Naive thymus-derived CD8-positive, alpha-beta T cell (primary cell): ENCODE results near the gene SMIM43. TPM values are rescaled to one million over a fixed set of nuclear protein-coding genes. Genes with fewer than 3 reads are reported as not detected.

Source experiments
- ATAC-seq, 2 donors: fragments of 150-1000 bp; cut with Tn5 transposase in 1 of 2; sonication (Bioruptor Pico), chemical (Tn5 transposase) in 1 of 2; 1 replicate in 1 of 2; 2 replicates in 1 of 2; pipeline ENCODE4 v1.10.0; 2021; ENCODE audit warnings: mild to moderate bottlenecking in 2 of 2, moderate library complexity in 2 of 2
- POLR2A ChIA-PET: fragments of 350-600 bp; sonication (Branson Sonifier 250); formaldehyde crosslinking; loops from one replicate; lab custom pipeline; 2021; ENCODE audit warnings: antibody characterized with exemption; lab: Charles Lee
- DNase-seq, 10 donors: peaks; one replicate each; pipeline versions ENCODE4 v3.0.0 to v3.0.0-alpha.2; 2020 to 2022
- H3K27ac Mint-ChIP-seq, 10 donors: one replicate each; pipeline ENCODE4 v1.8.0; 2020 to 2022; ENCODE audit warnings: mild to moderate bottlenecking in 10 of 10, mixed read lengths in 10 of 10, moderate library complexity in 4 of 10, inconsistent platforms in 1 of 10
- H3K27me3 Mint-ChIP-seq, 5 donors: one replicate each; pipeline ENCODE4 v1.8.0; 2021 to 2022; ENCODE audit warnings: mixed read lengths in 5 of 5
- H3K36me3 Mint-ChIP-seq, 3 donors: one replicate each; pipeline ENCODE4 v1.8.0; 2020 to 2022; ENCODE audit warnings: mixed read lengths in 3 of 3, mild to moderate bottlenecking in 2 of 3, inconsistent platforms in 1 of 3
- H3K4me1 Mint-ChIP-seq, 4 donors: one replicate each; pipeline ENCODE4 v1.8.0; 2021 to 2022; ENCODE audit warnings: mixed read lengths in 4 of 4
- H3K4me3 Mint-ChIP-seq, 10 donors: one replicate each; pipeline ENCODE4 v1.8.0; 2020 to 2022; ENCODE audit warnings: mild to moderate bottlenecking in 10 of 10, mixed read lengths in 10 of 10, moderate library complexity in 6 of 10, inconsistent platforms in 1 of 10
- H3K9me3 Mint-ChIP-seq, 9 donors: one replicate each; pipeline ENCODE4 v1.8.0; 2020 to 2022; ENCODE audit warnings: mixed read lengths in 9 of 9, mild to moderate bottlenecking in 3 of 9, inconsistent platforms in 1 of 9, moderate library complexity in 1 of 9
- polyA plus RNA-seq, 3 donors: library from polyadenylated mRNA; unstranded; fragments of 300-500 nt; fragmentation: Illumina TruSeq; gene quantifications; one replicate each; pipeline ENCODE4 v1.2.3, GENCODE V29; 2021
- total RNA-seq, 8 experiments: library from RNA in 2 of 8; stranded (reverse) in 2 of 8; gene quantifications; one replicate each; pipeline ENCODE4 v1.2.3 and lab custom pipeline; 2021 to 2026

Gene SMIM43
- total and polyA plus RNA-seq, 5 experiments from 2014 or later = not detected

DNA sequence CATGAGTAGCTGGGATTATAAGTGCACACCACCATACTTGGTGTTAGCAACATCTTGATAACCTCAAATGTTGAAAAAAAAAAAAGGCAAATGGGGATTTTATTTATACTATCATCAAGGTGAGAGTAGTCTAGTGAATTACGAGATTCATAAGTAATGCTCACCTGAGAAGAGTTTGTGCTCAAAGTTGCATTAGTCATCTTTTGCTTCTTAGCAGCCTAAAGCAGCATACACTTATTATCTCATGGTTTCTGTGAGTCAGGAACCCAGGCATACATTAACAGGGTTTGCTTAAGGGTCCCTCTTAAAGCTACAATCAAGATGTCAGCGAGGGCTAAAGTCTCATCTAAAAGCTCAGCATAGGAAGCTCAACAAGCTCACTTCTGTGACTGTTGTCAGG, 28.0 kb upstream of the SMIM43 start:
- Mint-ChIP-seq H3K36me3 (no peaks in the 10 kb centered on the region), H3K9me3 (no peaks in the 10 kb centered on the region), H3K4me1 (peaks cover 0 to 5% (median 3%) of the 10 kb centered on the region in 4 donors), H3K4me3 (no peak overlapping the region), H3K27me3 (peaks cover 9 to 25% (median 15%) of the 10 kb centered on the region in 5 donors), H3K27ac (no peak overlapping the region)
- DNase-seq (no peak), ATAC-seq (no peak)
- POLR2A ChIA-PET = no interaction called here

DNA sequence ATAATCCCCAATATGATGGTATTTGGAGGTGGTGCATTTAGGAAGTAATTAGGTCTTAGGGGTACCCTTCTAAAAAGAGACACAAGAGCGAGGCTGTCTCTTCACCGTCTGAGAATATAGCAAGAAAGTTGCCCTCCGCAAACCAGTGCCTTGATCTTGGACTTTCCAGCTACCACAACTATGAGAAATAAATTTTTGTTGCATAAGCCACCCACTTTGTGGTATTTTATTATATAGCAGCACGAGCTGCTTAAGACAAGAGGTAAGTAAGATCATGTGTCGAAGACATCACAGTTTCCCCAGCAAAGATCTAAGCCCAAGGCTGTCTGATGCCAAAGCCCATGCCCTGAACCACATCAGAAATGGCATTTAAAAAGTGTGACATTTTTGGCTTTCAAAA, 26.5 kb upstream of the SMIM43 start:
- ATAC-seq (no peak), DNase-seq (no peak)
- peaks cover 0 to 5% (median 3%) of the 10 kb centered on the region in 4 donors for H3K4me1 Mint-ChIP-seq
- H3K27ac Mint-ChIP-seq = no peak overlapping the region
- POLR2A ChIA-PET = no interaction called here
- no peaks in the 10 kb centered on the region for H3K9me3 Mint-ChIP-seq
- no peak overlapping the region for H3K4me3 Mint-ChIP-seq
- H3K36me3 Mint-ChIP-seq = no peaks in the 10 kb centered on the region
- H3K27me3 Mint-ChIP-seq = peaks cover 14 to 33% (median 20%) of the 10 kb centered on the region in 5 donors

DNA sequence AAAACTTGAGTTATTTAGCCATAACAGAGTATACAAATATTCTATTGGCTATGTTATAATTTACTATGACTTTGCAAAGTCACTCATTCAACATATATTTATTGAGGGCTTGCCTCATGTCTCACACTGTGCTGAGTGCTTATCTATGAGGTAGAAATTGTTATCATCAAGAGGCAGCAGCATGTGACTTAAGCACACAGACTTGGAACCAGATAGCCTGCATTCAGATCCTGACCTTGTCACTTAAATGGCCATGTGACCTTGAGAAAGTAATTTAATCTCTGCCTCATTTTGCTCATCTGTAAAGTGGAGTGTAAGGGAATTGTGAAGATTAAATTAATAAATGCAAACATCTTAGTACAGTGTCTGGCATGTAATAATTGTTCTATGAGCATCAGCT, 26.0 kb upstream of the SMIM43 start:
- no peak overlapping the region for H3K4me3 Mint-ChIP-seq
- H3K36me3 Mint-ChIP-seq = no peaks in the 10 kb centered on the region
- no peak for ATAC-seq
- H3K9me3 Mint-ChIP-seq = no peaks in the 10 kb centered on the region
- DNase-seq = no peak
- POLR2A ChIA-PET = no interaction called here
- H3K4me1 Mint-ChIP-seq = peaks cover 0 to 4% (median 2%) of the 10 kb centered on the region in 4 donors
- H3K27ac Mint-ChIP-seq = no peak overlapping the region
- H3K27me3 Mint-ChIP-seq = peaks cover 16 to 33% (median 22%) of the 10 kb centered on the region in 5 donors

DNA sequence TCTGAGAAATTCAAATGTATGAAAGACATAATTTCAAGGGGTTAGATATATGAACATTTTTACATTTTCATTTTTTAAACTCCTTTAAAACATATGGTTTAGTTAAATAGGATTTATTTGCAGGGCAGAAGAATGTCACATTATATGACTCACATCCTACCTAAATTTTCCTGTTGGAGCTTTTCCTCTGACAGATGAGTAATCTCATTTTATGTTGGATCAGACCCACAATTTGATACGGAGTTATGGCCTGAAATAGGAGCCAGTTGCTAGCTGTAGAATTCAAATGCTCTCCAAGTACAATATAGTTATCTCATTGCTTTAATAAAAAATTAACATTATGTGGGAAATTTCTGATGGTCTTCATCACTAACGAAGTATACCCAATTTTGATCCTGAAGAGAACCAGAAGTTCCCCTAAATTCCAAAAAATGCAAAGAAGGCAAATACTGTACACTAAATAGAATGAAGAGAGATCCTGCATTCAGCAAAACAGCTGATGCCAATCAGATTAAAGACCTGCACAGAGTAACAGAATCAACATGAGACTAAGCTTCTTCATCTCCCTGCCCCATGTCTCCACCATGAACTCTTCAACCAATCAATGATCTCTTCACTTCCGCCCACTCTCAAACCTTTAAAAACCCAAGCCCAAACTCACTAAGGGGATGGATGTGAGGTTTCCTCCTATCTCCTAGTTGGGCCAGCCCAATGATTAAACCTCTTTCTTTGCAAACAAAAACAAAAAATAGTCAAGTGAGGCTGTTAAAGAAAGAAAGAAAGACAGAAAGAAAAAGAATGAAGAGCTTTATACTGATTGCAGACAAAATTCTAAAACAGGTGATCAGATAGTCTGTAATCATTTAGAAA, 25.2 kb upstream of the SMIM43 start:
- DNase-seq (no peak), ATAC-seq (no peak)
- Mint-ChIP-seq H3K36me3 (no peaks in the 10 kb centered on the region), H3K4me3 (no peak overlapping the region), H3K4me1 (no peaks in the 10 kb centered on the region), H3K27ac (no peak overlapping the region), H3K27me3 (peaks cover 17 to 36% (median 29%) of the 10 kb centered on the region in 5 donors), H3K9me3 (peaks cover 0 to 3% (median 0%) of the 10 kb centered on the region in 9 donors)
- POLR2A ChIA-PET = no interaction called here

DNA sequence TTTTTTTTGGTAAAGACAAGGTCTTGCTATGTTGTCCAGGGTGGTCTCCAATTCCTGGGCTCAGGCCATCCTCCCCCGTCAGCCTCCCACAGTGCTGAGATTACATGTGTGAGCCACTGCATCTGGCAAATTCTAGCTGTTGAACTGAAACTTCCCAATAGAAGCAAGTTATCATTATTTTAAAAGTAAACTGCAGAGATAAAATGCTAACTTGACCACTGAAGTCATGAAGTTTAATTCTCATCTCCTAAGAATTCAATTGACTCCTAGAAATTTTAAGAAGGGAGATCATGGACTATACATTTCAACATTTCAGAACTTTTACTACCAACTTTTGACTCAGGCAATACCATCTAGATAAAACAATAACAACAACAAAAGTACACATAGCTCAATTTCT, 24.5 kb upstream of the SMIM43 start:
- ATAC-seq (no peak), DNase-seq (no peak)
- H3K27ac Mint-ChIP-seq = peak overlapping the region in 1 of 10 donors; percentile 61
- H3K4me3 Mint-ChIP-seq = no peak overlapping the region
- peaks cover 0 to 3% (median 0%) of the 10 kb centered on the region in 3 donors for H3K36me3 Mint-ChIP-seq
- H3K9me3 Mint-ChIP-seq = peaks cover 0 to 10% (median 1%) of the 10 kb centered on the region in 9 donors
- H3K4me1 Mint-ChIP-seq = no peaks in the 10 kb centered on the region
- H3K27me3 Mint-ChIP-seq = peaks cover 20 to 38% (median 32%) of the 10 kb centered on the region in 5 donors
- POLR2A ChIA-PET = no interaction called here

DNA sequence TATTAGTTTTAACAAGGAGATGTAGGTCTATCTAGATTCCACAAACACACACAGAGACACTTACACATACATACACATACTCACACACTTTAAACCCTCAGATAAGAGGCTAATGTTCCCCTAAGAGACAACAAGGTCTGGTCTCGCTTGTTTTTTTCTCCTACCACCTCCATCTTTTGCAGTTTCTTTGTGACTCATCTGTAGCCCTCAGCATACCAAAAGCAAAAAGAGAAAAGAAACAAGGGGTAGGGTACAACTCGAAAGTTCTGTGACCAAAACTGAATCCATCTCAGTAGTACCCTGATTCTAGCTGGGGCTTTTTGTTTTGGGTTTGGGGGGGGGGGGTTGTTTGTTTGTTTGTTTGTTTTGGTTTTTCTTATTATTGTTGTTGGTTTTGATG, 23.9 kb upstream of the SMIM43 start:
- H3K4me1 Mint-ChIP-seq = no peaks in the 10 kb centered on the region
- ATAC-seq (no peak), DNase-seq (no peak)
- H3K27ac Mint-ChIP-seq = no peak overlapping the region
- peaks cover 0 to 8% (median 0%) of the 10 kb centered on the region in 3 donors for H3K36me3 Mint-ChIP-seq
- H3K4me3 Mint-ChIP-seq = no peak overlapping the region
- POLR2A ChIA-PET = no interaction called here
- peaks cover 0 to 13% (median 5%) of the 10 kb centered on the region in 9 donors for H3K9me3 Mint-ChIP-seq
- H3K27me3 Mint-ChIP-seq = peaks cover 20 to 41% (median 34%) of the 10 kb centered on the region in 5 donors

DNA sequence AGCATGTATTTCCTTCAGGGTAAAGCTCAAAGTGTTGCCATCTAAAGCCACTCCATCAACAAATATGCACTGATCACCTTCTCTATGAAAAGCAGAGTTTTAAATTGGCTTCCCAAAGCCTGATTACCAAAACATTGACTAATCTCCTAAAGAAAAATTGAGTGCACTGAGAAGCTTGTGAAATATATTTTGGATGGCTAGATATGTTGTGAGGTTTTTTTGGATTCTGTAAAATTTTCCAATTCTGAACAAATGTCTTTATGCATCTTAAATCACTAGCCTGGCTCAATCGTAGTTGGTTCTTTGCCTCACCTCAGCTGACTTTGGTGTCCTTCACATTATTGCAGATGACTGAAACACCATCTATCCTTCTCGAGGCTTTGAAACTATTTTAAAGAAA, 21.3 kb upstream of the SMIM43 start:
- H3K9me3 Mint-ChIP-seq = peaks cover 0 to 13% (median 5%) of the 10 kb centered on the region in 9 donors
- no peak overlapping the region for H3K4me3 Mint-ChIP-seq
- POLR2A ChIA-PET = no interaction called here
- H3K4me1 Mint-ChIP-seq = no peaks in the 10 kb centered on the region
- H3K27ac Mint-ChIP-seq = no peak overlapping the region
- ATAC-seq = no peak
- H3K27me3 Mint-ChIP-seq = peaks cover 23 to 60% (median 42%) of the 10 kb centered on the region in 5 donors
- no peak for DNase-seq
- H3K36me3 Mint-ChIP-seq = peaks cover 0 to 9% (median 0%) of the 10 kb centered on the region in 3 donors

DNA sequence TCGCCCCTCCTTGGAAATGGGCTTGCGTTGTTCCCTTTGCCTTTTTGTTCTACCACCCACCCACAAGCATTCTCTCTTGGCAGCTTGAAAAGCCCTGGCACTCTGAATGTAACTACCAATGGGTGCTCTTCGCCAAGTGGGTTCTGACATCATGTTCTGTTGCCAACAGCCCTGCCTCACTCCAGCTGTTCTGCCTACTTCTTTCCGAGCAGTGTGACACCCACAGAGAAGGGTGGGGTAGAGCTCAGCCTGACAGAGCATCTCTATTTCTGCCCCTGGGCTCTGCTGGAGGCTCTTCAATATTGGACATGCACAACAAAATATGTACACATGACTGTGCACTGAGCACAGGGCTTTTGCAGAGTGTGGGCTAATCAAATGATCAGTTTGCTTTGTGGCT, 20.5 kb upstream of the SMIM43 start:
- Mint-ChIP-seq H3K4me1 (no peaks in the 10 kb centered on the region), H3K27me3 (peaks cover 27 to 67% (median 45%) of the 10 kb centered on the region in 5 donors), H3K36me3 (peaks cover 0 to 9% (median 0%) of the 10 kb centered on the region in 3 donors)

DNA sequence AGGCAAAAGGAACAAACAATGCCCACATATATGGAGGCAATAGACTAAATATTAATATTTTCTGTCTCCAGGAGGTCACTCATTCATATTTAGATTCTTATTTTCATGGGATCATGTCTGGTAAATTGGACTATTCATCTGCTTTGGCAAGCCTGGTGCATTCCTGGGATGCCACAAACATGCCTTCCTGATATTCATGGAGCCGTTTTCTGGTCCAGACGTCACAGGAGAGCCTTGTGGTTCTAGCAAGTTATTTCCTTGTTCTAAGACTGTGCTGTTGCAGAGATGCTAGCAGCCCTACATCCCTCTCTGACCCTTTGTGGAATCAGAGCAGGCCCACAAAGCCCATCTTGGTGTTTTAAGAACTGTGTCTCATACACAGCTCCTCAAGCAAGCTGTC, 20.0 kb upstream of the SMIM43 start:
- DNase-seq (no peak), ATAC-seq (no peak)
- Mint-ChIP-seq H3K27me3 (peaks cover 28 to 72% (median 47%) of the 10 kb centered on the region in 5 donors), H3K36me3 (peaks cover 0 to 9% (median 0%) of the 10 kb centered on the region in 3 donors), H3K4me3 (no peak overlapping the region), H3K27ac (no peak overlapping the region), H3K4me1 (no peaks in the 10 kb centered on the region), H3K9me3 (peaks cover 0 to 13% (median 5%) of the 10 kb centered on the region in 9 donors)
- POLR2A ChIA-PET = no interaction called here

More for the DNA sequence above, 20.5 kb upstream of the SMIM43 start:
- H3K27ac Mint-ChIP-seq = no peak overlapping the region
- POLR2A ChIA-PET = no interaction called here
- no peak overlapping the region for H3K4me3 Mint-ChIP-seq
- no peak for ATAC-seq
- no peak for DNase-seq
- peaks cover 0 to 13% (median 5%) of the 10 kb centered on the region in 9 donors for H3K9me3 Mint-ChIP-seq

DNA sequence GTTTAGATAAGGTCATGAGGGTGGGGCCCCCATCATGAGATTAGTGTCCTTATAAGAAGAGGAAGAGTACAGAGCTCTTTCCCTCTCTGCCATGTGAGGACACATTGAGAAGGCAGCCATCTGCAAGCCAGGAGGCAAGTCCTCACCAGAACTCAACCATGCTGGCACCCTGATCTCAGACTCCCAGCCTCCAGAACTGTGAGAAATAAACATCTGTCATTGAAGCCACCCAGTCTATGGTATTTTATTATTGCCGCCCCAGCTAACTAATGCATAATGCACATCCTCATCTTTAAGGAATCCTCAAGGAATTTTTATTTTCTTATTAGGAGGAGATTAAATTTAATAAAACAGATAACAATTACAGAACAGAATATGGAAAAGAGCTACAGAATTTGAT, 19.4 kb upstream of the SMIM43 start:
- H3K27ac Mint-ChIP-seq = no peak overlapping the region
- H3K27me3 Mint-ChIP-seq = peaks cover 28 to 69% (median 48%) of the 10 kb centered on the region in 5 donors
- DNase-seq (no peak), ATAC-seq (no peak)
- no peaks in the 10 kb centered on the region for H3K4me1 Mint-ChIP-seq
- no peak overlapping the region for H3K4me3 Mint-ChIP-seq
- H3K9me3 Mint-ChIP-seq = peaks cover 0 to 13% (median 5%) of the 10 kb centered on the region in 9 donors
- H3K36me3 Mint-ChIP-seq = peaks cover 0 to 9% (median 0%) of the 10 kb centered on the region in 3 donors
- POLR2A ChIA-PET = no interaction called here

DNA sequence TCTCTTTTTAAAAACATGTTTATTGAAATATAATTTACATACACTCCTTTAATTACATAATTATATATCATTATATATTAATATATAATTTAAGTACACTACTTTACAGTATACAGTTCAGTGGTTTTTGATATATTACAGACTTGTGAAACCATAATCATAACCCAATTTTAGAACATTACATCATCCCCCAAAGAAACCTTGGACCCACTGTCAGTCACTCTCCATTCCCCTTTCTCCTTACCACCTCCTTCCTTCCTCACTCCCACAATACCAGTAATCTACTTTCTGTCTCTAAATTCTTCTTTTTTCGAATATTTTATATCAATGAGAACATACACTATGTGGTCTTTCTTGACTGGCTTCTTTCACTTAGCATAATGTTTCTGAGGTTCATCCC, 18.2 kb upstream of the SMIM43 start:
- DNase-seq (no peak), ATAC-seq (no peak)
- H3K4me3 Mint-ChIP-seq = no peak overlapping the region
- H3K27me3 Mint-ChIP-seq = peaks cover 25 to 60% (median 41%) of the 10 kb centered on the region in 5 donors
- H3K36me3 Mint-ChIP-seq = peaks cover 0 to 9% (median 0%) of the 10 kb centered on the region in 3 donors
- POLR2A ChIA-PET = no interaction called here
- H3K4me1 Mint-ChIP-seq = no peaks in the 10 kb centered on the region
- no peak overlapping the region for H3K27ac Mint-ChIP-seq
- H3K9me3 Mint-ChIP-seq = peaks cover 0 to 13% (median 5%) of the 10 kb centered on the region in 9 donors

DNA sequence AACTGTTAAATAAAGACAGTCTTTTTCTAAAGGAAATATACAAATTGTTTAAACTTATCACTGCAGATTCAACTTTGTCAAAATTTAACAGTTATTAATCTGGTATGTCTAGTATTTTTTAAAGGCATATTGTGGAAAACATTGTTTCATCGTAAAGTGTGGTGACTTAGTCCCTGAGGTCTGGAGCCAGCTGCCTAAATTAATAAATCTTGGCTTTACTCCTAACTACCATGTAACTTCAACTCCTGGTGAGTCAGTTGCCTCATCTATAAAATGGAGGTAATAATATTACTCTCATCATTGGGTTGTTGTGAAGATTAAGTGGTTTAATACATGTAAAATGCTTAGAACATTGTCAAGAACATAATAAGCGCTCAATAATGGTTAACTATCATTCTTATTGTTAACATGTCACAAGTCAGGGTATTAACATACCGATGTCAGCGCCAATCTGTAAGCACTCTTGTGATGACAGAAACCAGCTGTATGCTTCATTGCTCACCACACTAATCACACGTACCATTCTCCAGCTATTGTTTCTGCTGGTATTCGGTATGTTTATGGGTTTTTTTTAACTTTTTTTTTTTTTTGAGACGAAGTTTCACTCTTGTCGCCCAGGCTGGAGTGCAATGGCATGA, 14.1 kb upstream of the SMIM43 start:
- POLR2A ChIA-PET = no interaction called here
- peaks cover 0 to 3% (median 0%) of the 10 kb centered on the region in 3 donors for H3K36me3 Mint-ChIP-seq
- H3K27ac Mint-ChIP-seq = no peak overlapping the region
- peaks cover 13 to 40% (median 20%) of the 10 kb centered on the region in 5 donors for H3K27me3 Mint-ChIP-seq
- ATAC-seq = no peak
- H3K4me3 Mint-ChIP-seq = no peak overlapping the region
- H3K9me3 Mint-ChIP-seq = peaks cover 0 to 5% (median under 1%) of the 10 kb centered on the region in 9 donors
- H3K4me1 Mint-ChIP-seq = no peaks in the 10 kb centered on the region
- DNase-seq = no peak

DNA sequence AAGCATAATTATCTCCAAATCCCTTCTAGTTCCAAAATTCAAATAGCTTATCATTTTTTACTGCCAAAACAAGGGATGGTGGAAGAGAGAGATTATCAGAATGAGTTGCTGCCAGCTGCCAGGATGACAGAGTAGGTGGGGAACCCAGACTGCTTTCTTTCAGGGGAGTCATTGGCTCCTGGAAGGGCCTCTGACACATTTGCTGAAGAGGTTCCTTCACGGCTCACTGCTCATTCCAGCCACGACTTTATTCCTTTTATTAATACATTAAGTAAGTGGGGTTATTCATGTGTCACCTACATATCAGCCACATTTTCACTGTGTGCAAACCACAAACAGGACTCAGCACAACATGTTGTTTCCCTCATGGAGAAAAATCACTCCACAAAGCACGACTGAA, 12.7 kb upstream of the SMIM43 start:
- Mint-ChIP-seq H3K9me3 (no peaks in the 10 kb centered on the region), H3K27me3 (peaks cover 13 to 29% (median 16%) of the 10 kb centered on the region in 5 donors), H3K27ac (peak overlapping the region in 1 of 10 donors; percentile 63), H3K4me1 (no peaks in the 10 kb centered on the region), H3K4me3 (no peak overlapping the region), H3K36me3 (no peaks in the 10 kb centered on the region)
- ATAC-seq (no peak), DNase-seq (no peak)
- POLR2A ChIA-PET = no interaction called here
